BJ (cell line): ENCODE results near the gene PATL2. TPM values are rescaled to one million over a fixed set of nuclear protein-coding genes. Genes with fewer than 3 reads are reported as not detected.
A peak's percentile ranks its signal among the peaks of the same experiment; 100 is the strongest.
"Not testable (repeated sequence)": the region's sequence is repeated elsewhere in the genome, so short reads cannot be mapped to it uniquely, and the experiment has no call there.

Experiments used
- CTCF ChIA-PET: fragments of 350-600 bp; formaldehyde crosslinking; extraction: SDS; loops from one replicate; lab custom pipeline; 2021; ENCODE audit warnings: antibody characterized with exemption, inconsistent platforms; lab: Yijun Ruan, JAX
- POLR2A ChIA-PET: fragments of 300-600 bp; sonication (Branson Sonifier 250); formaldehyde crosslinking; extraction: SDS; loops from one replicate; lab custom pipeline; 2021; ENCODE audit warnings: antibody characterized with exemption; lab: Charles Lee
- DNase-seq: peaks from one replicate; pipeline ENCODE4 v3.0.0-alpha.2; 2011; ENCODE audit warnings: low read depth
- H3K27me3 ChIP-seq: 2 replicates; pipeline ENCODE4 v1.6.0; 2011; ENCODE audit warnings: low read length; ENCODE audit not compliant: control insufficient read depth, insufficient read depth
- H3K36me3 ChIP-seq: 2 replicates; pipeline ENCODE4 v1.5.1; 2011; ENCODE audit warnings: low read length; ENCODE audit not compliant: control insufficient read depth, insufficient read depth
- H3K4me3 ChIP-seq: 2 replicates; pipeline ENCODE4 v1.5.1; 2011; ENCODE audit warnings: low read depth, mild to moderate bottlenecking, control low read depth, low read length
- CTCF ChIP-seq: IDR thresholded peaks from 2 replicates; pipeline ENCODE4 v1.5.1; 2011; ENCODE audit warnings: low read depth, mild to moderate bottlenecking, control low read depth, inconsistent platforms, low read length, moderate library complexity; ENCODE audit not compliant: insufficient read depth
- polyA minus RNA-seq: library from RNA; depleted of rRNA, polyadenylated mRNA; stranded (reverse); fragments of >200 nt; gene quantifications from 2 replicates; pipeline ENCODE4 v1.2.3, GENCODE V29; 2011; rRNA and poly(A)+ RNA removed
- polyA plus RNA-seq: library from polyadenylated mRNA; depleted of rRNA; stranded (reverse); fragments of >200 nt; gene quantifications from 2 replicates; pipeline ENCODE4 v1.2.3, GENCODE V29; 2011; rRNA removed

The PATL2 gene
- polyA plus RNA-seq = 0.09 and 0.12 TPM in 2 replicates
- polyA minus RNA-seq = 0.36 TPM in 1 of 2 replicates, not detected in the other

GRCh38 chr15:44711096-44711742 lies at the start of gene PATL2, which contains the start of gene B2M:
Gene PATL2, minus strand, starts transcription at chr15:44711323. Its CDS starts 34,833 bp downstream, at chr15:44676490.
Gene B2M, plus strand, starts transcription at chr15:44711517. Its CDS starts 30 bp downstream, at chr15:44711547.
- peak; percentile 77 for DNase-seq
- CTCF ChIA-PET = interaction anchor here (0.7 to 3.9 kb wide), 11 partner anchors 13 to 48 kb away, joined by 3 to 17 read pairs (median 5); partner anchors contain the start of genes SPG11 and TRIM69
- POLR2A ChIA-PET = interaction anchor here (1.5 to 2.2 kb wide), 2 partner anchors 16 to 18 kb away, joined by 6 to 7 read pairs; no protein-coding TSS in a partner anchor
- no peaks in the 10 kb centered on the region for H3K27me3 ChIP-seq
- no peak for TF ChIP-seq CTCF
- H3K36me3 ChIP-seq = peaks cover 3% of the 10 kb centered on the region
- peak within 1 kb of the TSS; percentile 98 for H3K4me3 ChIP-seq

GRCh38 chr15:44753345-44753744 lies 42.2 kb upstream of the PATL2 start:
- no peak for DNase-seq
- H3K4me3 ChIP-seq = no peak overlapping the region
- POLR2A ChIA-PET = no interaction called here
- CTCF ChIA-PET = interaction anchor here (1.5 to 4.3 kb wide), 2 partner anchors 16 to 90 kb away, joined by 8 to 26 read pairs; partner anchors contain the start of genes SPG11 and TRIM69
- H3K36me3 ChIP-seq = no peaks in the 10 kb centered on the region
- no peak for TF ChIP-seq CTCF
- peaks cover 3% of the 10 kb centered on the region for H3K27me3 ChIP-seq

GRCh38 chr15:44743454-44743853 lies 32.3 kb upstream of the PATL2 start:
- H3K27me3 ChIP-seq, H3K36me3 ChIP-seq, DNase-seq, POLR2A ChIA-PET, CTCF ChIA-PET, H3K4me3 ChIP-seq: not testable (repeated sequence)

- H3K36me3 ChIP-seq, H3K27me3 ChIP-seq, DNase-seq, POLR2A ChIA-PET, H3K4me3 ChIP-seq: not testable (repeated sequence)
- CTCF ChIA-PET = interaction anchor here (0.5 to 5.7 kb wide), 15 partner anchors 11 to 164 kb away, joined by 3 to 55 read pairs (median 7); partner anchors contain the start of genes B2M, PATL2 and SPG11
Measured at GRCh38 chr15:44739222-44739847, 28.2 kb upstream of the PATL2 start.

GRCh38 chr15:44738340-44738984 lies 27.3 kb upstream of the PATL2 start:
- Histone ChIP-seq H3K27me3 (no peaks in the 10 kb centered on the region), H3K36me3 (no peaks in the 10 kb centered on the region), H3K4me3 (no peak overlapping the region)
- ChIA-PET CTCF (interaction anchor here (0.5 to 5.7 kb wide), 16 partner anchors 10 to 163 kb away, joined by 3 to 55 read pairs (median 6); partner anchors contain the start of genes B2M, PATL2 and SPG11), POLR2A (no interaction called here)
- TF ChIP-seq CTCF = peak; percentile 70
- DNase-seq = peak; percentile 12
